Measurements from ENCODE around the gene NAA10. TPM values are rescaled to one million over a fixed set of nuclear protein-coding genes. Genes with fewer than 3 reads are reported as not detected.
A peak's percentile ranks its signal among the peaks of the same experiment; 100 is the strongest.

The NAA10 gene
- polyA plus RNA-seq, 1 donor from 2014 or later, result 117 TPM

- no peak for TF ChIP-seq EP300 (conservative IDR thresholded peaks at IDR 0.05; ENCODE audit: poor library complexity, severe bottlenecking)
- no peak for TF ChIP-seq CTCF (IDR thresholded peaks at IDR 0.05; ENCODE audit: poor library complexity, severe bottlenecking)
- Histone ChIP-seq H3K4me3 (ENCODE audit: low read length) (no peak overlapping the region), H3F3A (ENCODE audit: insufficient read depth, low read length, poor library complexity, severe bottlenecking) (no peaks in the 10 kb centered on the region), H3K9me3 (ENCODE audit: low read length) (no peaks in the 10 kb centered on the region), H3K79me2 (replicated peaks; ENCODE audit: insufficient read depth, low read length) (no peaks in the 10 kb centered on the region), H3K27me3 (ENCODE audit: insufficient read depth, low read depth, low read length) (no peaks in the 10 kb centered on the region), H3K27ac (ENCODE audit: low read length) (no peak overlapping the region), H4K20me1 (ENCODE audit: insufficient read depth) (no peaks in the 10 kb centered on the region), H3K4me2 (ENCODE audit: low read length) (no peak overlapping the region), H3K36me3 (ENCODE audit: insufficient read depth, low read length) (no peaks in the 10 kb centered on the region), H3K9me2 (ENCODE audit: insufficient read depth, low read length) (no peaks in the 10 kb centered on the region), H3K9ac (ENCODE audit: low read length) (no peak overlapping the region), H2AFZ (ENCODE audit: low read depth, low read length) (no peak overlapping the region)
Observed at GRCh38 chrX:153954558-153955227, 19.9 kb upstream of the NAA10 start.

GRCh38 chrX:153953892-153954557, 19.2 kb upstream of the NAA10 start:
- H3K27me3 ChIP-seq (ENCODE audit: insufficient read depth, low read depth, low read length), result no peaks in the 10 kb centered on the region
- H3K27ac ChIP-seq (ENCODE audit: low read length), result no peak overlapping the region
- H3K4me2 ChIP-seq (ENCODE audit: low read length), result no peak overlapping the region
- no peaks in the 10 kb centered on the region for H3K36me3 ChIP-seq (ENCODE audit: insufficient read depth, low read length)
- no peak for TF ChIP-seq MXI1 (conservative IDR thresholded peaks at IDR 0.05; ENCODE audit: poor library complexity, severe bottlenecking)
- no peak for TF ChIP-seq TAF1 (IDR thresholded peaks at IDR 0.05; ENCODE audit: low read depth)
- no peak for TF ChIP-seq CTCF (IDR thresholded peaks at IDR 0.05; ENCODE audit: poor library complexity, severe bottlenecking)
- TF ChIP-seq EP300 (conservative IDR thresholded peaks at IDR 0.05; ENCODE audit: poor library complexity, severe bottlenecking), result no peak
- no peak for TF ChIP-seq REST (IDR thresholded peaks at IDR 0.05; ENCODE audit: borderline replicate concordance)
- no peak for TF ChIP-seq EZH2 (IDR thresholded peaks at IDR 0.05; ENCODE audit: borderline replicate concordance, insufficient read depth, low read length, poor library complexity, severe bottlenecking)
- TF ChIP-seq RAD21 (conservative IDR thresholded peaks at IDR 0.05), result no peak
- TF ChIP-seq SMC3 (conservative IDR thresholded peaks at IDR 0.05; ENCODE audit: poor library complexity), result no peak
- TF ChIP-seq POLR2AphosphoS5 (IDR thresholded peaks at IDR 0.05), result no peak
- H3K9me3 ChIP-seq (ENCODE audit: low read length), result no peaks in the 10 kb centered on the region
- no peaks in the 10 kb centered on the region for H3K79me2 ChIP-seq (replicated peaks; ENCODE audit: insufficient read depth, low read length)
- no peaks in the 10 kb centered on the region for H4K20me1 ChIP-seq (ENCODE audit: insufficient read depth)
- H3F3A ChIP-seq (ENCODE audit: insufficient read depth, low read length, poor library complexity, severe bottlenecking), result no peaks in the 10 kb centered on the region
- no peak overlapping the region for H2AFZ ChIP-seq (ENCODE audit: low read depth, low read length)
- peak overlapping the region; percentile 31 for H3K9ac ChIP-seq (ENCODE audit: low read length)
- no peaks in the 10 kb centered on the region for H3K9me2 ChIP-seq (ENCODE audit: insufficient read depth, low read length)
- H3K4me3 ChIP-seq (ENCODE audit: low read length), result no peak overlapping the region
